Psoas muscle (tissue), 8 donors: ENCODE results near the gene IGDCC3. TPM values are rescaled to one million over a fixed set of nuclear protein-coding genes. Genes with fewer than 3 reads are reported as not detected.

Source experiments
- ATAC-seq, 4 donors: fragments of 200-7000 bp; cut with Tn5 transposase; one replicate each; pipeline ENCODE4 v1.9.1; 2020; ENCODE audit warnings: moderate library complexity in 3 of 4, mild to moderate bottlenecking in 2 of 4
- DNase-seq, 2 donors: peaks; one replicate each; pipeline ENCODE4 v3.0.0-alpha.2; 2020
- H3K27ac ChIP-seq: fragments of 200-600 bp; one replicate; pipeline ENCODE4 v1.8.0; 2022
- H3K27me3 ChIP-seq, 3 donors: fragments of 200-600 bp in 1 of 3; one replicate each; pipeline versions ENCODE4 v1.6.1 to v1.8.0; 2013 to 2022; ENCODE audit warnings: low read length in 2 of 3, mild to moderate bottlenecking in 2 of 3, moderate library complexity in 1 of 3; ENCODE audit not compliant: insufficient read depth in 3 of 3
- H3K36me3 ChIP-seq, 2 donors: fragments of 200-600 bp in 1 of 2; one replicate each; pipeline versions ENCODE4 v1.6.1 to v1.8.0; 2013 to 2022; ENCODE audit warnings: low read depth in 1 of 2, mild to moderate bottlenecking in 1 of 2, moderate library complexity in 1 of 2; ENCODE audit not compliant: insufficient read depth in 1 of 2
- H3K4me1 ChIP-seq: fragments of 200-600 bp; one replicate; pipeline ENCODE4 v1.8.0; 2022
- H3K4me3 ChIP-seq: fragments of 200-600 bp; one replicate; pipeline ENCODE4 v1.8.0; 2022; ENCODE audit warnings: mild to moderate bottlenecking
- H3K9me3 ChIP-seq: fragments of 200-600 bp; one replicate; pipeline ENCODE4 v1.8.0; 2022
- CTCF ChIP-seq: fragments of 200-600 bp; IDR thresholded peaks from one replicate; pipeline ENCODE4 v1.8.0; 2022; ENCODE audit warnings: antibody characterized with exemption
- WGBS, 3 donors: extraction: QIAGEN DNeasy Blood & Tissue Kit; methylation state at CpG; one replicate each; pipeline versions ENCODE4 v1.1.6 to v1.1.7; 2013; 5-methylcytosine and 5-hydroxymethylcytosine counted together
- intact Hi-C, 2 donors: fragments of 100-400 bp; cut with DNase I; formaldehyde crosslinking; loops; one replicate each; pipeline versions ENCODE4 v1.11.0 to v1.14.2; 2022
- polyA plus RNA-seq, 3 donors: library from polyadenylated mRNA; stranded (reverse); fragments of 200-250 nt; gene quantifications; one replicate each; pipeline ENCODE4 v1.2.3, GENCODE V29; 2013
- total RNA-seq, 4 donors: library from RNA; stranded (reverse); fragmentation: NEBNext Ultra II Directional in 2 of 4; extraction: Animal tissue kit (Norgen Biotek cat#: 25700) in 2 of 4; gene quantifications; one replicate each; pipeline versions ENCODE4 v1.2.1 to v1.2.4, GENCODE V29; 2021 to 2023
- donor health status: healthy with polysubstance abuse.
- donor health status: DM: no; HTN: no; CAD: no; lungs with moderate emphysema.
- donor health status: Bipolar disorder and iron deficiency.
- donor health status: healthy.
- donor health status: DM: yes; HTN: yes; CAD: no.
- donor health status: DM: no; HTN: no; CAD: no.
- donor health status: DM: no; HTN: no; CAD: no.
- donor health status: DM: yes; HTN: yes; CAD: no.

The IGDCC3 gene
- total and polyA plus RNA-seq, 7 donors = not detected

GRCh38 chr15:65372787-65373067 lies 5.1 kb downstream of the IGDCC3 start:
- TF ChIP-seq CTCF = no peak
- 76 to 84% (median 77%) methylated on average over 4 of the region's 4 CpGs for whole genome bisulfite sequencing, 3 donors
- no peak for DNase-seq

GRCh38 chr15:65371976-65372786 lies 5.6 kb downstream of the IGDCC3 start:
- H3K36me3 ChIP-seq = no peaks in the 10 kb centered on the region
- intact Hi-C loops = no loop called here
- peaks cover 8% of the 10 kb centered on the region for H3K4me1 ChIP-seq
- H3K27ac ChIP-seq = no peak overlapping the region
- WGBS, 3 donors = 80 to 88% (median 86%) methylated on average over 21 of the region's 21 CpGs
- H3K27me3 ChIP-seq = peaks cover 0 to 9% (median 6%) of the 10 kb centered on the region in 3 donors
- no peak for TF ChIP-seq CTCF
- DNase-seq (no peak), ATAC-seq (no peak)
- H3K4me3 ChIP-seq = no peak overlapping the region
- no peaks in the 10 kb centered on the region for H3K9me3 ChIP-seq

More at GRCh38 chr15:65372787-65373067, 5.1 kb downstream of the IGDCC3 start:
- Histone ChIP-seq H3K27ac (no peak overlapping the region), H3K4me1 (peaks cover 8% of the 10 kb centered on the region), H3K36me3 (no peaks in the 10 kb centered on the region), H3K27me3 (peaks cover 0 to 9% (median 6%) of the 10 kb centered on the region in 3 donors), H3K9me3 (no peaks in the 10 kb centered on the region), H3K4me3 (no peak overlapping the region)
- intact Hi-C loops = no loop called here
- no peak for ATAC-seq

GRCh38 chr15:65370885-65371284 lies 6.9 kb downstream of the IGDCC3 start:
- Histone ChIP-seq H3K27ac (no peak overlapping the region), H3K36me3 (no peaks in the 10 kb centered on the region), H3K9me3 (no peaks in the 10 kb centered on the region), H3K4me1 (no peaks in the 10 kb centered on the region), H3K27me3 (peaks cover 0 to 9% (median 6%) of the 10 kb centered on the region in 3 donors), H3K4me3 (no peak overlapping the region)
- intact Hi-C loops = no loop called here
- ATAC-seq (no peak), DNase-seq (no peak)
- no peak for TF ChIP-seq CTCF

- DNase-seq = no peak
- Histone ChIP-seq H3K36me3 (no peaks in the 10 kb centered on the region), H3K9me3 (no peaks in the 10 kb centered on the region), H3K4me1 (no peaks in the 10 kb centered on the region), H3K27me3 (peaks cover 0 to 9% (median 3%) of the 10 kb centered on the region in 3 donors), H3K27ac (no peak overlapping the region), H3K4me3 (no peak overlapping the region)
- ATAC-seq = no peak
- no peak for TF ChIP-seq CTCF
- 87 to 97% (median 91%) methylated on average over 3 of the region's 3 CpGs for WGBS, 3 donors
- intact Hi-C loops = no loop called here
These were observed 8.2 kb downstream of the IGDCC3 start for GRCh38 chr15:65369651-65370050.

- 82 to 87% (median 84%) methylated on average over 3 of the region's 3 CpGs for WGBS, 3 donors
- H3K36me3 ChIP-seq = no peaks in the 10 kb centered on the region
- intact Hi-C loops = no loop called here
- no peaks in the 10 kb centered on the region for H3K9me3 ChIP-seq
- H3K4me1 ChIP-seq = no peaks in the 10 kb centered on the region
- no peak overlapping the region for H3K27ac ChIP-seq
- ATAC-seq (no peak), DNase-seq (no peak)
- H3K4me3 ChIP-seq = no peak overlapping the region
- H3K27me3 ChIP-seq = peaks cover 0 to 9% (median 3%) of the 10 kb centered on the region in 3 donors
- no peak for TF ChIP-seq CTCF
These were observed 8.6 kb downstream of the IGDCC3 start for GRCh38 chr15:65369212-65369547.
